Kidney (tissue), 14 donors: ENCODE data around the gene GLIS1. TPM values are rescaled to one million over a fixed set of nuclear protein-coding genes. Genes with fewer than 3 reads are reported as not detected.

Experiments
- DNase-seq, 5 donors: peaks; one replicate each; pipeline ENCODE4 v3.0.0-alpha.2; 2013 to 2020
- FAIRE-seq: peaks from 2 replicates; lab custom pipeline; 2012; peaks lifted over from hg19 to GRCh38; lab: Jason Lieb, UNC
- H3K27ac ChIP-seq, 2 donors: one replicate each; pipeline ENCODE4 v1.7.0; 2013; ENCODE audit warnings: low read depth in 2 of 2, low read length in 2 of 2, inconsistent platforms in 1 of 2
- H3K27me3 ChIP-seq: one replicate; pipeline ENCODE4 v1.7.1; 2013; ENCODE audit warnings: low read length, inconsistent platforms; ENCODE audit not compliant: control insufficient read depth, insufficient read depth
- H3K36me3 ChIP-seq, 3 donors: one replicate each; pipeline versions ENCODE4 v1.7.0 to v1.7.1; 2013; ENCODE audit warnings: low read length in 3 of 3, control low read depth in 1 of 3, inconsistent platforms in 1 of 3; ENCODE audit not compliant: insufficient read depth in 3 of 3, control insufficient read depth in 2 of 3
- H3K4me1 ChIP-seq, 3 donors: one replicate each; pipeline versions ENCODE4 v1.7.0 to v1.7.1; 2013; ENCODE audit warnings: low read length in 3 of 3, inconsistent platforms in 1 of 3, low read depth in 1 of 3; ENCODE audit not compliant: control insufficient read depth in 2 of 3, insufficient read depth in 2 of 3
- H3K4me3 ChIP-seq, 3 donors: one replicate each; pipeline versions ENCODE4 v1.7.0 to v1.8.1; 2013; ENCODE audit warnings: low read length in 3 of 3, control low read depth in 1 of 3, inconsistent platforms in 1 of 3
- H3K9ac ChIP-seq, 3 donors: one replicate each; pipeline versions ENCODE4 v1.7.0 to v1.7.1; 2013; ENCODE audit warnings: low read length in 3 of 3, control low read depth in 1 of 3, inconsistent platforms in 1 of 3
- H3K9me3 ChIP-seq, 3 donors: one replicate each; pipeline versions ENCODE4 v1.7.0 to v1.7.1; 2013; ENCODE audit warnings: low read length in 3 of 3, control low read depth in 1 of 3, inconsistent platforms in 1 of 3; ENCODE audit not compliant: control insufficient read depth in 2 of 3, insufficient read depth in 1 of 3
- CTCF ChIP-seq: IDR thresholded peaks from 3 replicates; pipeline ENCODE4 v1.5.1; 2012; ENCODE audit warnings: mild to moderate bottlenecking, moderate library complexity, borderline replicate concordance; ENCODE audit not compliant: insufficient read depth; ENCODE audit errors: extremely low read depth
- intact Hi-C: fragments of 100-400 bp; cut with DNase I; formaldehyde crosslinking; loops from one replicate; pipeline ENCODE4 v1.11.1; 2022
- polyA plus RNA-seq: library from polyadenylated mRNA; stranded (reverse); fragments of 350-450 nt; fragmentation: Illumina TruSeq; extraction: RNeasy Lipid Tissue Mini Kit (QIAGEN cat#74804); gene quantifications from one replicate; pipeline ENCODE4 v1.2.3, GENCODE V29; 2014; ENCODE audit warnings: low read depth, low replicate concordance; ENCODE audit not compliant: insufficient read depth
- total RNA-seq: library from RNA; stranded (reverse); fragmentation: NEBNext Ultra II Directional; extraction: Animal tissue kit (Norgen Biotek cat#: 25700); gene quantifications from one replicate; pipeline ENCODE4 v1.2.1, GENCODE V29; 2021
- donor health status: control.
- donor health status: control.
- donor health status: control.
- donor health status: control.
- donor health status: control.
- donor health status: DM: yes; HTN: yes; CAD: no.
- donor health status: Normal renal cell carcinoma (clear cell type).

The GLIS1 gene
- total and polyA plus RNA-seq, 2 donors from 2014 or later: 3.3 to 3.7 TPM

DNA sequence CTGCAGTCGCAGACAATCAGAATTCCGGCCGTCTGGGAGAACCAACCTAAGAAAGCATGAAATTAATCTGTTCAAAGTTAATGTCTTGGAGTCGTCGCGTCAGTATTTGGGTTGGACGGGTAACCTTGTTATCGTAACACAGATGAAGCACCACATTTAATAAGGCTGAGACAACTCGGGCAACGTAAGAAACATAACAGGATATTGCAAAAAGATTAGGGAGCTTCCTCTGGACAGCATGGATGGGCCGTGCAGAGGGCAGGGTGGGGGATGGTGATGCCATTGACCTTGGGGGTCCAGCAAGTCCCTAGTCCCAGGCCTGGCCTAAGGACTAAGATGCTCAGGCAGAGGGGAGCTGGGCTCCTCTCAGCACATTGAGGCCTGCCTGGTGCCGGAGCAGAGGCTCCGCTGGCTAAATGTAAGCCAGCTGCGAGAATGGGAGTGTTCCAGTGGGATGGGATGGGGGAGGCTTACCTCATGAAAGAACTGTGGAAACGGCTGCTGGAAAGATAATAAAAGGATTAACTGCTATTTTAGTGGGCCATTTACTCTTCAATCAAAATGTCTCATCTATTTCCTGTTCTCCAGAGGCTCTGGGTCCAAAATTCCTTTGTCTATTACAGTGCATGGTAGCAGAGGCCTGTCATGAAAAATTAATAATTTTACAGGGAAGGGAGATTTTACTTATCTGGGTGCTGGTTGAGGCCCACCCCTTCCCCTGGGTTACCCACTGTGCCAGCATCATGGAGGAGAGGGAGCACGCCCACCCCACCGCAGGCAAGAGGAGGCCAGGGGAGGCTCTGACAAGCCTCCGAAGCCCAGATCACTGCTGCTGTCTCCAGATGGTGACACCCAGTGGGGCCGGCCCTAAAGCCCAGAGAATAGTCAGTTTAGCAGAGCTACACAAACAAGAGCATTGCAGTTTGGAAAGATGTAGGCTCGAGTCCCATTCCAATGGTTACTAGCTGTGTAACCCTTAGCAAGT lies 148.1 kb downstream of the GLIS1 start:
- no peaks in the 10 kb centered on the region for H3K27me3 ChIP-seq
- intact Hi-C loops: no loop called here
- FAIRE-seq (no peak), DNase-seq (peak in 4 of 5 donors; percentile 55 to 92 (median 66))
- TF ChIP-seq CTCF: no peak
- no peaks in the 10 kb centered on the region for H3K9me3 ChIP-seq
- H3K4me3 ChIP-seq: no peak overlapping the region
- peaks cover 0 to 9% (median 5%) of the 10 kb centered on the region in 3 donors for H3K4me1 ChIP-seq
- H3K36me3 ChIP-seq: no peaks in the 10 kb centered on the region
- no peak overlapping the region for H3K27ac ChIP-seq
- no peak overlapping the region for H3K9ac ChIP-seq

- Histone ChIP-seq H3K4me3 (no peak overlapping the region), H3K9me3 (no peaks in the 10 kb centered on the region), H3K36me3 (no peaks in the 10 kb centered on the region), H3K4me1 (peaks cover 0 to 9% (median 5%) of the 10 kb centered on the region in 3 donors), H3K27me3 (no peaks in the 10 kb centered on the region), H3K27ac (peak overlapping the region in 1 of 2 donors; percentile 49), H3K9ac (no peak overlapping the region)
- no peak for TF ChIP-seq CTCF
- FAIRE-seq: no peak
- intact Hi-C loops: no loop called here
- peak in 1 of 5 donors; percentile 15 for DNase-seq
Measured at GRCh38 chr1:53590104-53590503, 148.9 kb downstream of the GLIS1 start.

- peak in 2 of 5 donors; percentile 14 to 33 for DNase-seq
- Histone ChIP-seq H3K27ac (no peak overlapping the region), H3K9ac (no peak overlapping the region), H3K36me3 (no peaks in the 10 kb centered on the region), H3K4me1 (peaks cover 0 to 10% (median 5%) of the 10 kb centered on the region in 3 donors), H3K9me3 (no peaks in the 10 kb centered on the region), H3K4me3 (no peak overlapping the region), H3K27me3 (no peaks in the 10 kb centered on the region)
- FAIRE-seq: no peak
- no peak for TF ChIP-seq CTCF
- intact Hi-C loops: no loop called here
Measured at GRCh38 chr1:53589043-53589887, 149.7 kb downstream of the GLIS1 start.
